Activated T-helper 1 cell treated with Interleukin-2 at 50 U/mL for 16 hours (primary cell): Measurements from ENCODE around the gene CBFA2T3.

Experiments used
- DNase-seq: peaks from one replicate; pipeline ENCODE4 v3.0.0-alpha.2; 2020; ENCODE audit warnings: low read depth

The CBFA2T3 gene

GRCh38 chr16:88976366-88977017 lies 515 bp downstream of the CBFA2T3 start:
- DNase-seq = no peak

- no peak for DNase-seq
These were observed 1.4 kb downstream of the CBFA2T3 start for GRCh38 chr16:88975511-88976061.

- DNase-seq = no peak
These were observed 2.1 kb downstream of the CBFA2T3 start for GRCh38 chr16:88974916-88975215.

- no peak for DNase-seq
These were observed 2.7 kb downstream of the CBFA2T3 start for GRCh38 chr16:88974080-88974915.

- DNase-seq = no peak
These were observed 3.5 kb downstream of the CBFA2T3 start for GRCh38 chr16:88973415-88974050.

- no peak for DNase-seq
These were observed 4.0 kb downstream of the CBFA2T3 start for GRCh38 chr16:88973007-88973410.

GRCh38 chr16:88972349-88972748 lies 4.7 kb downstream of the CBFA2T3 start:
- DNase-seq = no peak

GRCh38 chr16:88971371-88972097 lies 5.5 kb downstream of the CBFA2T3 start:
- no peak for DNase-seq

- no peak for DNase-seq
These were observed 6.4 kb downstream of the CBFA2T3 start for GRCh38 chr16:88970539-88971065.

- DNase-seq = no peak
These were observed 7.0 kb downstream of the CBFA2T3 start for GRCh38 chr16:88970050-88970449.

GRCh38 chr16:88969361-88969831 lies 7.6 kb downstream of the CBFA2T3 start:
- no peak for DNase-seq

GRCh38 chr16:88968589-88969280 lies 8.3 kb downstream of the CBFA2T3 start:
- no peak for DNase-seq

- DNase-seq = no peak
These were observed 9.0 kb downstream of the CBFA2T3 start for GRCh38 chr16:88967830-88968588.

- DNase-seq = no peak
These were observed 9.8 kb downstream of the CBFA2T3 start for GRCh38 chr16:88966986-88967829.

- no peak for DNase-seq
These were observed 11.1 kb downstream of the CBFA2T3 start for GRCh38 chr16:88965826-88966480.

GRCh38 chr16:88965411-88965810 lies 11.6 kb downstream of the CBFA2T3 start:
- DNase-seq = no peak

- no peak for DNase-seq
These were observed 12.4 kb downstream of the CBFA2T3 start for GRCh38 chr16:88964636-88965035.

- DNase-seq = no peak
These were observed 13.4 kb downstream of the CBFA2T3 start for GRCh38 chr16:88963583-88963982.
